Measurements from ENCODE around the gene REV3L.

DNA sequence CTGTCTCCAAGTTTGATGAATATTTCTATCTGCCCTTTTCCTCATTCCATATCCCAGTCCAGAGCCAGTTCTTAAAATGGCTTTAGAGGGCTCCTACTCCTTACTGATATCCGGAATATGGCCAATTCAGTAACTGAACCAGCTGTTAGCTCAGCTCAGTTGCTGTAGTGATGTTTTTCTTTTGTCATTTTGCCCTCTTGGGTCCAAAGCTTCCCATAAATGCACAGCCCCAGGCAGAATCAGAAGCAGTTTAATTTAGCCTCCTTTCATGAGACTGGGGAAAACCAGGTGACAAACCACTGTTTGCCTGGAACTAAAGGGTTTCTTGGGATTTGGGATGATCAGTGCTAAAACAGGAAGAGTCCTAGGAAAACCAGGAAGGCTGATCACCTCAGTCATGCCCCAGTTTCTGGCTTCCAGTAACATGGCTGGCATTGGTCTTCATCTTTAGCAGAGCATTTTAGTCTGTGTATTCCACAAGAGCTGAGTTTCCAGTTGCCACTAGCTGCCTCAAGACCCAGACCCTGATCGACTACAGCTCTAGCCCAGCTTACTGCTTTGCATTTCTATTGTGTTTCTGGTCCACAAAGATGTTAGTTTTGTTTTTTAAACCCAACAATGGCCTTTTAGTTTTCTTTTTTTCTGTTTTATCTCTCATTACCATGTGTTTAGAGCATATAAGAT, 40.6 kb upstream of the REV3L start:
- TF ChIP-seq NFYB (CRISPR knock-in tag; conservative IDR thresholded peaks at IDR 0.05; ENCODE audit: low read depth) (no peak), ELF4 (CRISPR knock-in tag; IDR thresholded peaks at IDR 0.05; ENCODE audit: low read depth) (no peak), CBFB (CRISPR knock-in tag; IDR thresholded peaks at IDR 0.05; ENCODE audit: low read depth) (no peak)
- TF ChIP-seq, protein P1, sequence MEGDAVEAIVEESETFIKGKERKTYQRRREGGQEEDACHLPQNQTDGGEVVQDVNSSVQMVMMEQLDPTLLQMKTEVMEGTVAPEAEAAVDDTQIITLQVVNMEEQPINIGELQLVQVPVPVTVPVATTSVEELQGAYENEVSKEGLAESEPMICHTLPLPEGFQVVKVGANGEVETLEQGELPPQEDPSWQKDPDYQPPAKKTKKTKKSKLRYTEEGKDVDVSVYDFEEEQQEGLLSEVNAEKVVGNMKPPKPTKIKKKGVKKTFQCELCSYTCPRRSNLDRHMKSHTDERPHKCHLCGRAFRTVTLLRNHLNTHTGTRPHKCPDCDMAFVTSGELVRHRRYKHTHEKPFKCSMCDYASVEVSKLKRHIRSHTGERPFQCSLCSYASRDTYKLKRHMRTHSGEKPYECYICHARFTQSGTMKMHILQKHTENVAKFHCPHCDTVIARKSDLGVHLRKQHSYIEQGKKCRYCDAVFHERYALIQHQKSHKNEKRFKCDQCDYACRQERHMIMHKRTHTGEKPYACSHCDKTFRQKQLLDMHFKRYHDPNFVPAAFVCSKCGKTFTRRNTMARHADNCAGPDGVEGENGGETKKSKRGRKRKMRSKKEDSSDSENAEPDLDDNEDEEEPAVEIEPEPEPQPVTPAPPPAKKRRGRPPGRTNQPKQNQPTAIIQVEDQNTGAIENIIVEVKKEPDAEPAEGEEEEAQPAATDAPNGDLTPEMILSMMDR (IDR thresholded peaks at IDR 0.05): no peak
- TF ChIP-seq, protein P2, sequence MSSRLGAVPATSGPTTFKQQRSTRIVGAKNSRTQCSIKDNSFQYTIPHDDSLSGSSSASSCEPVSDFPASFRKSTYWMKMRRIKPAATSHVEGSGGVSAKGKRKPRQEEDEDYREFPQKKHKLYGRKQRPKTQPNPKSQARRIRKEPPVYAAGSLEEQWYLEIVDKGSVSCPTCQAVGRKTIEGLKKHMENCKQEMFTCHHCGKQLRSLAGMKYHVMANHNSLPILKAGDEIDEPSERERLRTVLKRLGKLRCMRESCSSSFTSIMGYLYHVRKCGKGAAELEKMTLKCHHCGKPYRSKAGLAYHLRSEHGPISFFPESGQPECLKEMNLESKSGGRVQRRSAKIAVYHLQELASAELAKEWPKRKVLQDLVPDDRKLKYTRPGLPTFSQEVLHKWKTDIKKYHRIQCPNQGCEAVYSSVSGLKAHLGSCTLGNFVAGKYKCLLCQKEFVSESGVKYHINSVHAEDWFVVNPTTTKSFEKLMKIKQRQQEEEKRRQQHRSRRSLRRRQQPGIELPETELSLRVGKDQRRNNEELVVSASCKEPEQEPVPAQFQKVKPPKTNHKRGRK (CRISPR knock-in tag; IDR thresholded peaks at IDR 0.05; ENCODE audit: borderline replicate concordance): no peak
- TF ChIP-seq, protein P3, sequence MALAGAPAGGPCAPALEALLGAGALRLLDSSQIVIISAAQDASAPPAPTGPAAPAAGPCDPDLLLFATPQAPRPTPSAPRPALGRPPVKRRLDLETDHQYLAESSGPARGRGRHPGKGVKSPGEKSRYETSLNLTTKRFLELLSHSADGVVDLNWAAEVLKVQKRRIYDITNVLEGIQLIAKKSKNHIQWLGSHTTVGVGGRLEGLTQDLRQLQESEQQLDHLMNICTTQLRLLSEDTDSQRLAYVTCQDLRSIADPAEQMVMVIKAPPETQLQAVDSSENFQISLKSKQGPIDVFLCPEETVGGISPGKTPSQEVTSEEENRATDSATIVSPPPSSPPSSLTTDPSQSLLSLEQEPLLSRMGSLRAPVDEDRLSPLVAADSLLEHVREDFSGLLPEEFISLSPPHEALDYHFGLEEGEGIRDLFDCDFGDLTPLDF (CRISPR knock-in tag; IDR thresholded peaks at IDR 0.05): no peak
- TF ChIP-seq, protein P4, sequence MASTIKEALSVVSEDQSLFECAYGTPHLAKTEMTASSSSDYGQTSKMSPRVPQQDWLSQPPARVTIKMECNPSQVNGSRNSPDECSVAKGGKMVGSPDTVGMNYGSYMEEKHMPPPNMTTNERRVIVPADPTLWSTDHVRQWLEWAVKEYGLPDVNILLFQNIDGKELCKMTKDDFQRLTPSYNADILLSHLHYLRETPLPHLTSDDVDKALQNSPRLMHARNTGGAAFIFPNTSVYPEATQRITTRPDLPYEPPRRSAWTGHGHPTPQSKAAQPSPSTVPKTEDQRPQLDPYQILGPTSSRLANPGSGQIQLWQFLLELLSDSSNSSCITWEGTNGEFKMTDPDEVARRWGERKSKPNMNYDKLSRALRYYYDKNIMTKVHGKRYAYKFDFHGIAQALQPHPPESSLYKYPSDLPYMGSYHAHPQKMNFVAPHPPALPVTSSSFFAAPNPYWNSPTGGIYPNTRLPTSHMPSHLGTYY (CRISPR knock-in tag; IDR thresholded peaks at IDR 0.05): no peak
- TF ChIP-seq, protein P5, sequence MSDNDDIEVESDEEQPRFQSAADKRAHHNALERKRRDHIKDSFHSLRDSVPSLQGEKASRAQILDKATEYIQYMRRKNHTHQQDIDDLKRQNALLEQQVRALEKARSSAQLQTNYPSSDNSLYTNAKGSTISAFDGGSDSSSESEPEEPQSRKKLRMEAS (CRISPR knock-in tag; IDR thresholded peaks at IDR 0.05): no peak

Data from WTC11 (cell line).